HG03175 (cell line): Measurements from ENCODE around the gene REC8.

Experiments used
- ATAC-seq: cut with Tn5 transposase; IDR thresholded peaks from one replicate; pipeline ENCODE4 v1.9.1; 2021; ENCODE audit warnings: mild to moderate bottlenecking, moderate library complexity; ENCODE audit not compliant: unreplicated experiment

The REC8 gene

GRCh38 chr14:24156840-24157239 is 15.0 kb upstream of the REC8 start:
- no peak for ATAC-seq

GRCh38 chr14:24157331-24157730 is 14.5 kb upstream of the REC8 start:
- no peak for ATAC-seq

- ATAC-seq: no peak
Observed at GRCh38 chr14:24159777-24160498, 11.9 kb upstream of the REC8 start.

GRCh38 chr14:24160499-24160849 is 11.4 kb upstream of the REC8 start:
- no peak for ATAC-seq

GRCh38 chr14:24160850-24161804 is 10.8 kb upstream of the REC8 start, which contains the start of gene IRF9:
IRF9 (plus strand) TSS chr14:24161265; CDS start chr14:24162145, 880 bp downstream.
- peak; percentile 83 for ATAC-seq

GRCh38 chr14:24162093-24162492 is 9.8 kb upstream of the REC8 start:
- ATAC-seq: no peak

GRCh38 chr14:24164518-24164991 is 7.3 kb upstream of the REC8 start:
- ATAC-seq: no peak

GRCh38 chr14:24165785-24166184 is 6.1 kb upstream of the REC8 start:
- ATAC-seq: no peak

- ATAC-seq: no peak
Observed at GRCh38 chr14:24167469-24168114, 4.3 kb upstream of the REC8 start.

GRCh38 chr14:24172261-24172860 is 481 bp downstream of the REC8 start:
- no peak for ATAC-seq

GRCh38 chr14:24172871-24173281 is 996 bp downstream of the REC8 start:
- ATAC-seq: no peak

- ATAC-seq: no peak
Observed at GRCh38 chr14:24176599-24176998, 4.7 kb downstream of the REC8 start.

- no peak for ATAC-seq
Observed at GRCh38 chr14:24177041-24177825, 5.4 kb downstream of the REC8 start.

GRCh38 chr14:24177891-24178290 is 6.0 kb downstream of the REC8 start:
- no peak for ATAC-seq

- no peak for ATAC-seq
Observed at GRCh38 chr14:24178399-24179178, 6.7 kb downstream of the REC8 start.

- ATAC-seq: no peak
Observed at GRCh38 chr14:24179294-24179960, 7.5 kb downstream of the REC8 start.

GRCh38 chr14:24179961-24180796 is 8.3 kb downstream of the REC8 start:
- no peak for ATAC-seq
